ENCODE measurements around the gene RUNX2.

DNA sequence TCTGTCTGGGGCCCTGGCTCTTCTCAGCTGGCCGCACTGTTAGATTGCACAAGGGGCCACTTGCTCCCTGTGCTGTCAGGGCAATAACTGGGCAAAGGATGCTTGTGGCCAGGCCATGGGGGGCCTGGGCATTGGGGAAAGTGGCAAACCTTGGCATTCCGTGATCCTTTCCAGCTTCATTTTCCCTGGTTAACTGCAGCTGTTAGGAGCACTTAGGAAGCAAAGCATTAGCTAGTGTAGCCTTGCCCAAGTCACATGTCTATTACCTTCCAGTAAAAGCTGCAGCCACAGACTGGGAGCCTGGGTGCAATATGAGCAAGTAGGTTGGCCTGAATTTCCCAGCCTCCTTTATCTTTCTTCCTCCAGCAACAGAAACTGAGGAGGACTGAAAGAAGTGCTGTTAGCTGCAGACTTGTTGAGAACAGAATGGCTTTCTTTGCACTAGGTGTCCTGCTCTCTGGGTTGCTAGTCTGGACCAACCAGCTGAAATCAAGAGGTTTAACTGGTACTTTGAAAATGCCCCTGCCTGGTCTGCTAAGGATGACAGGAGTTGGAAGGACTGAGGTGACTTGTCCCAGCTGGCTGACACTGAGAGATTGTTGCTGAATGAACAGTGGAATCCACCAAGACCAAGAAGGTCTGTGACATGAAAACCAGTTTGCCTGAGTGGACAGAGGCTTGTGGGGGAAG is 361.9 kb downstream of the RUNX2 start:
- TF ChIP-seq, protein P1, sequence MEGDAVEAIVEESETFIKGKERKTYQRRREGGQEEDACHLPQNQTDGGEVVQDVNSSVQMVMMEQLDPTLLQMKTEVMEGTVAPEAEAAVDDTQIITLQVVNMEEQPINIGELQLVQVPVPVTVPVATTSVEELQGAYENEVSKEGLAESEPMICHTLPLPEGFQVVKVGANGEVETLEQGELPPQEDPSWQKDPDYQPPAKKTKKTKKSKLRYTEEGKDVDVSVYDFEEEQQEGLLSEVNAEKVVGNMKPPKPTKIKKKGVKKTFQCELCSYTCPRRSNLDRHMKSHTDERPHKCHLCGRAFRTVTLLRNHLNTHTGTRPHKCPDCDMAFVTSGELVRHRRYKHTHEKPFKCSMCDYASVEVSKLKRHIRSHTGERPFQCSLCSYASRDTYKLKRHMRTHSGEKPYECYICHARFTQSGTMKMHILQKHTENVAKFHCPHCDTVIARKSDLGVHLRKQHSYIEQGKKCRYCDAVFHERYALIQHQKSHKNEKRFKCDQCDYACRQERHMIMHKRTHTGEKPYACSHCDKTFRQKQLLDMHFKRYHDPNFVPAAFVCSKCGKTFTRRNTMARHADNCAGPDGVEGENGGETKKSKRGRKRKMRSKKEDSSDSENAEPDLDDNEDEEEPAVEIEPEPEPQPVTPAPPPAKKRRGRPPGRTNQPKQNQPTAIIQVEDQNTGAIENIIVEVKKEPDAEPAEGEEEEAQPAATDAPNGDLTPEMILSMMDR (IDR thresholded peaks at IDR 0.05): no peak
- no peak for TF ChIP-seq POLR2AphosphoS5 (IDR thresholded peaks at IDR 0.05)
- TF ChIP-seq POLR2A (IDR thresholded peaks at IDR 0.05): no peak
